ENCODE measurements around the gene ARPC4. TPM values are rescaled to one million over a fixed set of nuclear protein-coding genes. Genes with fewer than 3 reads are reported as not detected.
A peak's percentile ranks its signal among the peaks of the same experiment; 100 is the strongest.

The ARPC4 gene
- 100 to 1,000 TPM; 121 to 152 TPM for total RNA-seq

GRCh38 chr3:9792405-9793160 lies at the start of gene ARPC4, which contains the start of gene TADA3:
Gene ARPC4, plus strand, starts transcription at chr3:9793082. Its CDS starts 40 bp downstream, at chr3:9793122.
Gene TADA3, minus strand, starts transcription at chr3:9792473. Its CDS starts 1,007 bp downstream, at chr3:9791466.
- Histone ChIP-seq H3K36me3 (peaks cover 8% of the 10 kb centered on the region in 2 donors), H3K4me1 (replicated peaks) (no peaks in the 10 kb centered on the region), H3K9me3 (no peaks in the 10 kb centered on the region), H3K27me3 (replicated peaks; ENCODE audit: insufficient read depth) (no peaks in the 10 kb centered on the region), H3K4me3 (peak within 1 kb of the TSS; percentile 92 to 97), H3K27ac (peak within 1 kb of the TSS; percentile 95 to 96)
- peak; percentile 93 for DNase-seq (ENCODE audit: low spot score)
- intact Hi-C loops (cut with DNase I) = loop anchor here (1.0 kb wide), 1 partner anchor 43 kb away; the partner anchor contains the start of gene OGG1
- WGBS = under 1% methylated on average over 56 of the region's 65 CpGs
- TF ChIP-seq POLR2AphosphoS5 (IDR thresholded peaks at IDR 0.05) (peak; percentile 84), CTCF (IDR thresholded peaks at IDR 0.05) (peak in 2 of 4 experiments; percentile 45 to 48), POLR2A (IDR thresholded peaks at IDR 0.05) (peak; percentile 38)

GRCh38 chr3:9743548-9743947 lies 49.3 kb upstream of the ARPC4 start:
- no peaks in the 10 kb centered on the region for H3K9me3 ChIP-seq
- TF ChIP-seq CTCF (IDR thresholded peaks at IDR 0.05) (no peak), POLR2A (IDR thresholded peaks at IDR 0.05) (no peak), POLR2AphosphoS5 (IDR thresholded peaks at IDR 0.05) (no peak)
- H3K36me3 ChIP-seq = peaks cover 39 to 58% of the 10 kb centered on the region in 2 donors
- H3K27me3 ChIP-seq (replicated peaks; ENCODE audit: insufficient read depth) = no peaks in the 10 kb centered on the region
- WGBS = 94% methylated on average over 18 of the region's 18 CpGs
- no peak overlapping the region for H3K4me3 ChIP-seq
- intact Hi-C loops (cut with DNase I) = no loop called here
- no peak overlapping the region for H3K27ac ChIP-seq
- no peak for DNase-seq (ENCODE audit: low spot score)
- H3K4me1 ChIP-seq (replicated peaks) = no peaks in the 10 kb centered on the region

GRCh38 chr3:9744162-9744561 lies 48.7 kb upstream of the ARPC4 start:
- no peak overlapping the region for H3K4me3 ChIP-seq
- H3K4me1 ChIP-seq (replicated peaks) = no peaks in the 10 kb centered on the region
- intact Hi-C loops (cut with DNase I) = no loop called here
- no peak for DNase-seq (ENCODE audit: low spot score)
- H3K27ac ChIP-seq = no peak overlapping the region
- WGBS = 95% methylated on average over 13 of the region's 13 CpGs
- H3K36me3 ChIP-seq = peaks cover 39 to 52% of the 10 kb centered on the region in 2 donors
- TF ChIP-seq POLR2AphosphoS5 (IDR thresholded peaks at IDR 0.05) (no peak), CTCF (IDR thresholded peaks at IDR 0.05) (no peak), POLR2A (IDR thresholded peaks at IDR 0.05) (no peak)
- H3K9me3 ChIP-seq = no peaks in the 10 kb centered on the region
- no peaks in the 10 kb centered on the region for H3K27me3 ChIP-seq (replicated peaks; ENCODE audit: insufficient read depth)

- no peaks in the 10 kb centered on the region for H3K27me3 ChIP-seq (replicated peaks; ENCODE audit: insufficient read depth)
- no peak for DNase-seq (ENCODE audit: low spot score)
- no peaks in the 10 kb centered on the region for H3K4me1 ChIP-seq (replicated peaks)
- WGBS = 93% methylated on average over 12 of the region's 12 CpGs
- no peak overlapping the region for H3K27ac ChIP-seq
- TF ChIP-seq CTCF (IDR thresholded peaks at IDR 0.05) = no peak
- TF ChIP-seq POLR2A (IDR thresholded peaks at IDR 0.05) = no peak
- TF ChIP-seq POLR2AphosphoS5 (IDR thresholded peaks at IDR 0.05) = no peak
- peaks cover 37 to 43% of the 10 kb centered on the region in 2 donors for H3K36me3 ChIP-seq
- no peak overlapping the region for H3K4me3 ChIP-seq
- no peaks in the 10 kb centered on the region for H3K9me3 ChIP-seq
- intact Hi-C loops (cut with DNase I) = no loop called here
These were observed 47.4 kb upstream of the ARPC4 start for GRCh38 chr3:9745521-9745920.

GRCh38 chr3:9746330-9746729 lies 46.6 kb upstream of the ARPC4 start:
- no peaks in the 10 kb centered on the region for H3K4me1 ChIP-seq (replicated peaks)
- H3K4me3 ChIP-seq = no peak overlapping the region
- intact Hi-C loops (cut with DNase I) = no loop called here
- WGBS = 94% methylated on average over 5 of the region's 5 CpGs
- no peak for TF ChIP-seq POLR2AphosphoS5 (IDR thresholded peaks at IDR 0.05)
- TF ChIP-seq CTCF (IDR thresholded peaks at IDR 0.05) = no peak
- TF ChIP-seq POLR2A (IDR thresholded peaks at IDR 0.05) = no peak
- no peak overlapping the region for H3K27ac ChIP-seq
- DNase-seq (ENCODE audit: low spot score) = no peak
- no peaks in the 10 kb centered on the region for H3K27me3 ChIP-seq (replicated peaks; ENCODE audit: insufficient read depth)
- H3K36me3 ChIP-seq = peaks cover 29 to 43% of the 10 kb centered on the region in 2 donors
- H3K9me3 ChIP-seq = no peaks in the 10 kb centered on the region
